ENCODE data around the gene LRBA. TPM values are rescaled to one million over a fixed set of nuclear protein-coding genes. Genes with fewer than 3 reads are reported as not detected.

Gene LRBA
- total RNA-seq, 1 experiment from 2014 or later, result 55.3 TPM

DNA sequence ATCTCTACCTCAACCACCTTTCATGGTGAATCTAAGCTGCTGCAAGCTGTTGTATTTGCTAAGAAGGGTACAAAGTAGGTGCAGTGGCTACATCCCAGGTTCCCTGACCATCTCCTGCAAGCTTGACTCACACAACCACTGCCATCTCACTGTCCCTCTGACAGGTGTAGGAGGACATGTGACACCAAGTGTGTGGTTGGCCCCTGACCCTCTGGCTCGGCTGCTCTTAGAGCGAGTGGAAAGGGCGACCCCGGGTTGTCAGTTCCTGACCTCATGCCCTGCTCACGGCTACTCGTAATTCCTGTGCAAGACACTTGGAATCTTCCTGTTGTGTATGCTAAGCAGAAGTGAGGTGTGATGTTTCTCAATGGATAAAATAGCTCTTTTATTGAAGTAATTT is 752.5 kb downstream of the LRBA start:
- Histone ChIP-seq H3K27ac (ENCODE audit: insufficient read length, low read depth, low read length) (no peak overlapping the region), H3K18ac (ENCODE audit: insufficient read length, low read depth, low read length) (no peak overlapping the region), H3K79me2 (ENCODE audit: insufficient read depth, low read length) (no peaks in the 10 kb centered on the region), H2AK5ac (ENCODE audit: insufficient read length, low read length) (no peak overlapping the region), H3K23ac (ENCODE audit: insufficient read length, low read depth, low read length) (no peak overlapping the region), H4K8ac (replicated peaks; ENCODE audit: insufficient read length, low read depth, low read length) (no peak overlapping the region), H3K14ac (ENCODE audit: insufficient read depth, low read length) (no peak overlapping the region), H2BK15ac (ENCODE audit: low read depth, low read length) (no peak overlapping the region), H3K9ac (ENCODE audit: extremely low read depth, insufficient read length, low read length) (no peak overlapping the region), H2BK12ac (ENCODE audit: insufficient read length, low read depth, low read length) (no peak overlapping the region), H3K79me1 (ENCODE audit: insufficient read depth, low read depth, low read length, poor library complexity, severe bottlenecking) (no peaks in the 10 kb centered on the region), H3K9me3 (ENCODE audit: control insufficient read depth, low read depth, low read length) (no peaks in the 10 kb centered on the region), H4K5ac (ENCODE audit: insufficient read length, low read depth, low read length) (no peak overlapping the region), H3K27me3 (ENCODE audit: insufficient read depth, low read length) (no peaks in the 10 kb centered on the region), H2AFZ (ENCODE audit: low read length) (no peak overlapping the region), H3K4me1 (ENCODE audit: insufficient read depth, low read length) (no peaks in the 10 kb centered on the region), H3K4me2 (ENCODE audit: insufficient read depth, insufficient read length, low read length) (no peak overlapping the region), H3T11ph (ENCODE audit: low read length) (no peak overlapping the region), H4K91ac (ENCODE audit: insufficient read length, low read depth, low read length) (no peak overlapping the region), H2BK120ac (ENCODE audit: low read depth, low read length, poor library complexity, severe bottlenecking) (no peak overlapping the region), H2BK20ac (ENCODE audit: low read depth, low read length, poor library complexity, severe bottlenecking) (no peak overlapping the region), H3K23me2 (ENCODE audit: insufficient read length, low read depth, low read length, poor library complexity, severe bottlenecking) (no peaks in the 10 kb centered on the region), H2BK5ac (ENCODE audit: insufficient read length, low read length) (no peak overlapping the region), H3K56ac (ENCODE audit: insufficient read length, low read depth, low read length) (no peak overlapping the region), H3K4ac (ENCODE audit: low read depth, low read length) (no peak overlapping the region), H4K20me1 (ENCODE audit: control insufficient read depth, insufficient read depth, insufficient read length) (no peaks in the 10 kb centered on the region)
- TF ChIP-seq, protein P1, sequence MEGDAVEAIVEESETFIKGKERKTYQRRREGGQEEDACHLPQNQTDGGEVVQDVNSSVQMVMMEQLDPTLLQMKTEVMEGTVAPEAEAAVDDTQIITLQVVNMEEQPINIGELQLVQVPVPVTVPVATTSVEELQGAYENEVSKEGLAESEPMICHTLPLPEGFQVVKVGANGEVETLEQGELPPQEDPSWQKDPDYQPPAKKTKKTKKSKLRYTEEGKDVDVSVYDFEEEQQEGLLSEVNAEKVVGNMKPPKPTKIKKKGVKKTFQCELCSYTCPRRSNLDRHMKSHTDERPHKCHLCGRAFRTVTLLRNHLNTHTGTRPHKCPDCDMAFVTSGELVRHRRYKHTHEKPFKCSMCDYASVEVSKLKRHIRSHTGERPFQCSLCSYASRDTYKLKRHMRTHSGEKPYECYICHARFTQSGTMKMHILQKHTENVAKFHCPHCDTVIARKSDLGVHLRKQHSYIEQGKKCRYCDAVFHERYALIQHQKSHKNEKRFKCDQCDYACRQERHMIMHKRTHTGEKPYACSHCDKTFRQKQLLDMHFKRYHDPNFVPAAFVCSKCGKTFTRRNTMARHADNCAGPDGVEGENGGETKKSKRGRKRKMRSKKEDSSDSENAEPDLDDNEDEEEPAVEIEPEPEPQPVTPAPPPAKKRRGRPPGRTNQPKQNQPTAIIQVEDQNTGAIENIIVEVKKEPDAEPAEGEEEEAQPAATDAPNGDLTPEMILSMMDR (conservative IDR thresholded peaks at IDR 0.05), result no peak
- Mint-ChIP-seq H3K9me3 (no peaks in the 10 kb centered on the region), H3K27me3 (ENCODE audit: low read depth) (no peaks in the 10 kb centered on the region; the same call in 1 of the 2 replicates), H3K4me3 (no peak overlapping the region), H3K36me3 (ENCODE audit: insufficient read depth in 1 of 3, low read depth in 3 of 3) (no peaks in the 10 kb centered on the region), H3K27ac (no peak overlapping the region), H3K4me1 (peaks cover 13 to 17% of the 10 kb centered on the region in 2 experiments)
- WGBS (ENCODE audit: extremely low coverage, insufficient read length, low lambda C conversion rate), result no CpG with 5 or more reads among the region's 6 CpGs
- DNase-seq, result no peak
